Measurements from ENCODE around the gene PACC1.

Gene PACC1

GRCh38 chr1:212414328-212415106, at the start of gene PACC1:
Gene PACC1 (minus strand): TSS chr1:212414886. CDS start chr1:212414757, 129 bp downstream.
- peak; percentile 96 for DNase-seq (ENCODE audit: low spot score)

GRCh38 chr1:212463565-212464285, 49.0 kb upstream of the PACC1 start:
- no peak for DNase-seq (ENCODE audit: low spot score)

DNA sequence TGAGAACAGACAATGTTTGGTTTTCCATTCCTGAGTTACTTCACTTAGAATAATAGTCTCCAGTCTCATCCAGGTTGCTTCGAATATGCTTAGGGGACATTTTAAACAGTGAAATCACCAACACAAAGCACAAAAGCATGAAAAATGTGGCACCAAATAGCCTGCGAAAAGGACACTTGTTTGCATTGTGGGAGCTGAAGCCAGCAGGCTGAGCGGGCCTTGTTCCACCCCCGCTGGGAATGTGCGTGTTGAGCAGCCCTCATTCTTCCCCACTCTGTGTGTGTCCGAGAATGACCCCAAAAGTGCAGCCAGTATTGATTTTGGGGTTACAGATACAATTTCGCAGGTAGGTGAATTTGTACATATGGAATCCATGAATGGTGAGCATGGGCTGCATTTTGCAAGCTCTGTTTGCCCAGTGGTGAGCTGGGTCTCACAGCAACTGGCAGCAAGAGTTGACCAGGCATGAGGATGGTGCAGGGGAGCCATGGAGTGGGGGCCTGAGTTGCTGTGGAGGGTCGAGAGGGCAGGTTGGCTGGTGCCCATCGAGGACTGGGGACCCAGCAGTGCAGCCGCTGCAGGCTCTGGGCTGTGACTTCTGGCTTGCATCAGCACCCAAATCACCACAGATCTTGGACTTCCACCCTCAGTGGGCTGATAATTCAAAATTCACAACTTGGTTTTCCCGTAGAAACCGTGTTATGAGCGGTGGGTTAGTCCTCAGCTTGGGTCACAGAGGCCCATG, 47.4 kb upstream of the PACC1 start:
- no peak for DNase-seq (ENCODE audit: low spot score)

- DNase-seq (ENCODE audit: low spot score) = no peak
Measured at GRCh38 chr1:212460376-212460775, 45.7 kb upstream of the PACC1 start.

DNA sequence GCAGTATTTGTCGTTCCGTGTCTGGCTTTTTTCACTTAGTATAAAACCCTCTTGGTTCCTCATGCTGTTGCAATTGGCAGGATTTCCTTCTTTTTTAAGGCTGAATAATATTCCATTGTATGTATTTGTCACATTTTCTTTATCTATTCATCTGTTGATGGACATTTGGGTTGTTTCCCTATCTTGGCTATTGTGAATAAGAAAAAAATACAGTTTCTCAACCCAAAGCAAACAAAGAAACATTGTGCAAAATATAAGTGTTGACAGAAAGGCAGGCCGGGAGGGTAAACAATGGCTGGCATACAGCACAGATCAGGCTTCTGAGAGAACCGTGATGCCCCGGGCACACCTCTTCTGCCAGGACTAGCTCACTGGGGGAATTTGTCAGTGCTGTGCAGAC, 45.0 kb upstream of the PACC1 start:
- DNase-seq (ENCODE audit: low spot score) = no peak

DNA sequence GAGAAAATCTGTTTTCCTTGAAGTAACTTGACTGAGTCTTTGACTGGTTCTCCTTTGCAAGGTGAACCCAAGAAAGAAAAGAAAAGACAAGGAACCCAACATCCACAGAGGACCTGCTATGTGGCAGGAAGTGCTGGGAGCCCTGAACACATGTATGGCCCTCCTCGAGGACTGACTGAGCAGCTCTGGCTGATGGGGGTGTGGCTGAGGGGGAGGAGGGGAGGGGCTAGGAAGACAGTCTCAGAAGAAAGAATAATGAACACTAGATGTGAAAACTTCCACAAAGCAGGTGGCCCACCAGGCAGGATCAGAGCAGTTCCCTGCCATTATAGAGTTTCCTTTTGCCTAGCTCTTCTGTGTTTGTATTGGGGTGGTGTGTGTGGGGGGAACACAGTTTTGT, 44.1 kb upstream of the PACC1 start:
- DNase-seq (ENCODE audit: low spot score) = no peak

GRCh38 chr1:212457740-212458338, 43.2 kb upstream of the PACC1 start:
- no peak for DNase-seq (ENCODE audit: low spot score)

GRCh38 chr1:212455803-212456528, 41.3 kb upstream of the PACC1 start:
- peak; percentile 84 for DNase-seq (ENCODE audit: low spot score)

GRCh38 chr1:212455401-212455800, 40.7 kb upstream of the PACC1 start:
- no peak for DNase-seq (ENCODE audit: low spot score)

DNA sequence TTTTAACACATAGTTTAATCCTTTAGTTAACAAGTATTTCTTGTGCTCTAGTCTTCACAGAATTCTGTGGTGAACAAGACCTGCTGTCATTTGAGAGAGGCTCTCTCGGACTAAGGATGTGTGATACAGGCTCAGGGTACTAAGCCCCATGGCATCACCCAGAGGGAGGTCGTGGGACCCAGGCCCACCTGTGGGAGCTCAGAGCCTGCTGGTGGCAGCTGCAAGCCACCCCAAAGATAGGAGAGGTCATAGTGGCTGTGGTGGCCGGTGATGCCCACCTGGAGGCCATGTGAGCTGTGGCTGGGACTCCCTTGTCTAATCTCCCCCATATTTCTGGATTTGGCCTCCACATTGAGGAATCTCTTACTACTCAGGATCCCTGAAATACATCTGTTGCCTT, 40.1 kb upstream of the PACC1 start:
- DNase-seq (ENCODE audit: low spot score) = no peak

- DNase-seq (ENCODE audit: low spot score) = no peak
Measured at GRCh38 chr1:212453156-212453857, 38.6 kb upstream of the PACC1 start.

- peak; percentile 86 for DNase-seq (ENCODE audit: low spot score)
Measured at GRCh38 chr1:212452323-212453155, 37.9 kb upstream of the PACC1 start.

DNA sequence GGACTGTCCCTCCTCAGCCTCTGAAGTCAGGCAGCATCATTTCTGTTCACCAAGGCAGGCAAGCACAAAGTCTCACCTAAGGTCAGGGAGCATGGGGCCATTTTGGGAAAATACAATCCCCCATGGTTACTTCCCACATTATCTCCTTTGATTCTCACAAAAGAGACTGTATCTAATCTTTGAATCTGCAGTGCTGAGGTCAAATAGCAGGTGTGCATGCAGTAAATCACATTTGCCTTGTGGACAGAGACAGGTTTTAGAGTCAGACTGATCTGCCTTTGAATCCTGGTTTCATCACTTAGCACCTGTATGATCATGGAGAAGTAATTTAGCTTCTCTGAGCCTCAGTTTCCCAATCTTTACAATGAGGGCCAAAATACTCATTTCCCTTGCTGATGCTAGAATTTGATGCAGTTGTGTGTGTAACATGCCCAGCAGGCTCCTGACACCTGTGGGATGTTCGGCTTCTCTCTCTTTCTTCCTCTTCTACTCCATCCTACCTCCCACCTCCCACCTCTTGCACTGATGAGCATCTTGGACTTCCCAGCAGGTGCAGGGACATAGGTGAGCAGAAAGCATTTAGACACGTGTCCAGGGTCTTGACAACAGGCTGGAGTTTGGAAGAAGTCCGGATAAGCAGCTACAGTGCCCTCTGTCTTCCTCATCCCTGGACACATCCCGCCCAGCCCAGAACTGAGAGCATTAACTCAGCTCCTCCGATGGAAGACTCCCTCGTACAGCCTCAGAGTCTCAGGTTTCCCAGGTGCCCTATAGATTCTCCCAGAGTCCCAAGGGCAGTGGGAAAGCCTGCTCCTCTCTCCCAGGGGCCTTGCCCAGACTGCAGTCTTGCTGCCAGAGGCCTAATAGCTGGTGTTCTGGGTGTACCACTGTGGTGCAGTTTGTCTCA, 37.0 kb upstream of the PACC1 start:
- no peak for DNase-seq (ENCODE audit: low spot score)

DNA sequence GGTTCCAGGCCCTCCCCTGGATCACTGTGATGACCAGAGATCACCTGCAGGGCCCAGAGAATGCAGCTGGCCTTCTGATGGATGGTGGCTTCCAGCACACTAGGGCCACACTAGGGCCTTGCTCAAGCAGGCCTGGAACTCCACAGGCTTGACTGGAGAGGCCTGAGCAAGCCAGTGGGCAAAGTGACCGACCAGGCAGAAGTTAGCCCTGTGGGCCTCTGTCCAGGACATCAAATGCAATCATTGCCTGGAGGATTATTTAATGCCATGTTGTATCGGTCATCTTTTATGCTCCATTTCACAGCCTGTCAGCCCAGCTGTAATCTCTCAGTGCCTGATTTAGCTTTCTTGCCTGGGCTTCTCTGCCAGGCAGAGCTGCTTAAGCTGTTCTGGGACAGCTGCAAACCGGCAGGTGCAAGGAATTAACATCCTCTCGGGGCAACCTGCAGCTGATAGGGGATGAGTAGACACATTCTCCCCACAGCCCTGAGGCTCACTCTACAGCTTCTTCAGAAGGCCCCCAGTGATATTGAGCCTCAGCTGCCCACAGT, 35.7 kb upstream of the PACC1 start:
- no peak for DNase-seq (ENCODE audit: low spot score)

DNA sequence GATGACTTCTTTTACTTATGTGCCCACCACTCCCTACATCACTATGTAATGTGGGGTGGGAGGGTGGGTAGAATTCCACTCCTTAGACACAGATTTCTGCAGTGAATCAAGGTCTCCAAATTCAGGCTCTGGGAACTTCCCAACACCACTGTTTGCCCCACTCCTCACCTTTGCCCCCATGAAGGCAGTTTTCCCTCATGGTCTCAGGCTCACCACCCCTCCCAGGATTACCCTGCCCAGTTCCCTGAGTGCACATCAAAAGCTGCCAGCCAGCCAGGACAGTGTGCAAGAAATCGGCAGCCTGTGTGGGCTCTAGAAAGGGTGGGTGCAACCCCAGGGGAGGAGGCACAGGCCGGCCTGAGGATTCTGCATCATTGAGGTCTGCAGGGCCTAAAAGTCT, 32.8 kb upstream of the PACC1 start:
- no peak for DNase-seq (ENCODE audit: low spot score)

- DNase-seq (ENCODE audit: low spot score) = no peak
Measured at GRCh38 chr1:212446333-212446732, 31.6 kb upstream of the PACC1 start.

DNA sequence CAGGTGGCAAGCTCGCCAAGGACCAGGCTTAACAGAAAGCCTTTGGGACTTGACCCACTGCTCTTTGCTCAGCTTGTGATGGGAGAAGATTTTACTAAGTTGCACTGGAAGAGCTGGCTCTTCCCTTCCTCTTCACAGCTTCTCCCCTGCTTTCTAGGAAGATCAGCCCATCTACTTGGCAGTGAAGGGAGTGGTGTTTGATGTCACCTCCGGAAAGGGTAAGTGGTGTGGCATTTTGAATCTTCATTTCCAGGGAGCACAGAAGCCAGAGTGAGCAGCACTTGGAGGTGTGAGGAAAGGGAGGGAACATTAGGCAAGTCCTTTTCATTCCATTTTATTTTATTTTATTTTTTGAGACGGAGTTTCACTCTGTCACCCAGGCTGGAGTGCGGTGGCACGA, 27.7 kb upstream of the PACC1 start:
- no peak for DNase-seq (ENCODE audit: low spot score)

DNA sequence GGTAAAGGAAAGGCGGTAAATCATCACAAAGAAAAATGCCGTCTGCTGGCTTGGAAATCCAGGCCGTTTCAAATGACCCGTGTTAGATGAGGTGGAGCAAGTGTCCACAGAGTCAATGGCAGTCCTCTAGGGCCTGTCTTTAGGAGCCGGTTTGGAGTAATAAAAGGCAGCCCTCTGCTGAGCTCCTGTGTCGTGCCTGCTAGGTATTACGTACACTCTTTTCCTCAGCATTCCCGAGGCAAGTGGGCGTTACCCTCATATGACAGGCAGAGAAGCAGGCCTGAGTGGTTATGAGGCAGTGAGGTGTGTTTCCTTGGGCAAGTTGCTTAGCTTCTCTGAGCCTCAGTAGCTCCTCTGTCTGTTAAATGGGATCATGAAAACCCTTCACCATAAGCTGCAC, 25.7 kb upstream of the PACC1 start:
- no peak for DNase-seq (ENCODE audit: low spot score)

- no peak for DNase-seq (ENCODE audit: low spot score)
Measured at GRCh38 chr1:212438831-212439237, 24.1 kb upstream of the PACC1 start.
